ENCODE data around the gene KIF1A.

KIF1A gene

GRCh38 chr2:240819858-240820606 is at the start of gene KIF1A:
Gene KIF1A, minus strand, starts transcription at chr2:240820219. Its CDS starts 22,467 bp downstream, at chr2:240797752.
- DNase-seq (ENCODE audit: low spot score in 2 of 2): no peak
- Mint-ChIP-seq H3K27ac (no peak within 1 kb of the TSS), H3K36me3 (peaks cover 3% of the 10 kb centered on the region), H3K9me3 (peaks cover 2% of the 10 kb centered on the region), H3K4me1 (peaks cover 2% of the 10 kb centered on the region), H3K27me3 (peaks cover 34% of the 10 kb centered on the region), H3K4me3 (peak within 1 kb of the TSS; percentile 51)
- ATAC-seq (ENCODE audit: low read depth): peak; percentile 17

GRCh38 chr2:240869109-240869955 is 49.3 kb upstream of the KIF1A start:
- H3K9me3 Mint-ChIP-seq: no peaks in the 10 kb centered on the region
- DNase-seq (ENCODE audit: low spot score in 2 of 2) (no peak), ATAC-seq (ENCODE audit: low read depth) (no peak)
- H3K4me1 Mint-ChIP-seq: no peaks in the 10 kb centered on the region
- peaks cover 6% of the 10 kb centered on the region for H3K27me3 Mint-ChIP-seq
- no peaks in the 10 kb centered on the region for H3K36me3 Mint-ChIP-seq
- no peak overlapping the region for H3K27ac Mint-ChIP-seq
- no peak overlapping the region for H3K4me3 Mint-ChIP-seq

GRCh38 chr2:240868286-240869108 is 48.5 kb upstream of the KIF1A start, which contains the start of gene AGXT:
Gene AGXT, plus strand, starts transcription at chr2:240868824. Its CDS starts 42 bp downstream, at chr2:240868866.
- no peak within 1 kb of the TSS for H3K4me3 Mint-ChIP-seq
- no peak within 1 kb of the TSS for H3K27ac Mint-ChIP-seq
- peaks cover 6% of the 10 kb centered on the region for H3K27me3 Mint-ChIP-seq
- ATAC-seq (ENCODE audit: low read depth) (no peak), DNase-seq (ENCODE audit: low spot score in 2 of 2) (no peak)
- no peaks in the 10 kb centered on the region for H3K4me1 Mint-ChIP-seq
- H3K9me3 Mint-ChIP-seq: no peaks in the 10 kb centered on the region
- H3K36me3 Mint-ChIP-seq: no peaks in the 10 kb centered on the region

- DNase-seq (ENCODE audit: low spot score in 2 of 2): no peak
- Mint-ChIP-seq H3K9me3 (no peaks in the 10 kb centered on the region), H3K27ac (no peak overlapping the region), H3K27me3 (peaks cover 5% of the 10 kb centered on the region), H3K4me3 (no peak overlapping the region), H3K36me3 (no peaks in the 10 kb centered on the region), H3K4me1 (no peaks in the 10 kb centered on the region)
- no peak for ATAC-seq (ENCODE audit: low read depth)
Measured at GRCh38 chr2:240865391-240865790, 45.4 kb upstream of the KIF1A start.

- DNase-seq (ENCODE audit: low spot score in 2 of 2) (no peak), ATAC-seq (ENCODE audit: low read depth) (no peak)
- no peaks in the 10 kb centered on the region for H3K36me3 Mint-ChIP-seq
- no peaks in the 10 kb centered on the region for H3K9me3 Mint-ChIP-seq
- peaks cover 7% of the 10 kb centered on the region for H3K27me3 Mint-ChIP-seq
- H3K27ac Mint-ChIP-seq: no peak overlapping the region
- no peak overlapping the region for H3K4me3 Mint-ChIP-seq
- no peaks in the 10 kb centered on the region for H3K4me1 Mint-ChIP-seq
Measured at GRCh38 chr2:240864475-240864874, 44.5 kb upstream of the KIF1A start.

- no peak overlapping the region for H3K4me3 Mint-ChIP-seq
- H3K27ac Mint-ChIP-seq: no peak overlapping the region
- no peak for ATAC-seq (ENCODE audit: low read depth)
Measured at GRCh38 chr2:240861547-240861946, 41.5 kb upstream of the KIF1A start.

GRCh38 chr2:240858871-240859270 is 38.9 kb upstream of the KIF1A start:
- H3K36me3 Mint-ChIP-seq: peaks cover 3% of the 10 kb centered on the region
- H3K4me1 Mint-ChIP-seq: no peaks in the 10 kb centered on the region
- H3K4me3 Mint-ChIP-seq: no peak overlapping the region
- ATAC-seq (ENCODE audit: low read depth): no peak
- no peak overlapping the region for H3K27ac Mint-ChIP-seq
- peaks cover 8% of the 10 kb centered on the region for H3K27me3 Mint-ChIP-seq
- peaks cover 3% of the 10 kb centered on the region for H3K9me3 Mint-ChIP-seq
- DNase-seq (ENCODE audit: low spot score in 2 of 2): no peak

More at GRCh38 chr2:240861547-240861946, 41.5 kb upstream of the KIF1A start:
- DNase-seq (ENCODE audit: low spot score in 2 of 2): no peak
- H3K9me3 Mint-ChIP-seq: no peaks in the 10 kb centered on the region
- H3K4me1 Mint-ChIP-seq: no peaks in the 10 kb centered on the region
- H3K36me3 Mint-ChIP-seq: no peaks in the 10 kb centered on the region
- peaks cover 11% of the 10 kb centered on the region for H3K27me3 Mint-ChIP-seq

- no peak for ATAC-seq (ENCODE audit: low read depth)
- peaks cover 3% of the 10 kb centered on the region for H3K36me3 Mint-ChIP-seq
- peaks cover 3% of the 10 kb centered on the region for H3K9me3 Mint-ChIP-seq
- peaks cover 8% of the 10 kb centered on the region for H3K27me3 Mint-ChIP-seq
- no peak overlapping the region for H3K27ac Mint-ChIP-seq
- DNase-seq (ENCODE audit: low spot score in 2 of 2): no peak
- H3K4me1 Mint-ChIP-seq: no peaks in the 10 kb centered on the region
- H3K4me3 Mint-ChIP-seq: no peak overlapping the region
Measured at GRCh38 chr2:240858321-240858720, 38.3 kb upstream of the KIF1A start.

- peaks cover 8% of the 10 kb centered on the region for H3K27me3 Mint-ChIP-seq
- H3K36me3 Mint-ChIP-seq: peaks cover 3% of the 10 kb centered on the region
- no peak overlapping the region for H3K4me3 Mint-ChIP-seq
- H3K9me3 Mint-ChIP-seq: peaks cover 3% of the 10 kb centered on the region
- ATAC-seq (ENCODE audit: low read depth) (no peak), DNase-seq (ENCODE audit: low spot score in 2 of 2) (no peak)
- H3K27ac Mint-ChIP-seq: no peak overlapping the region
- no peaks in the 10 kb centered on the region for H3K4me1 Mint-ChIP-seq
Measured at GRCh38 chr2:240857039-240858008, 37.3 kb upstream of the KIF1A start.

GRCh38 chr2:240856151-240856980 is 36.3 kb upstream of the KIF1A start:
- ATAC-seq (ENCODE audit: low read depth) (no peak), DNase-seq (ENCODE audit: low spot score in 2 of 2) (no peak)
- H3K27ac Mint-ChIP-seq: no peak overlapping the region
- H3K27me3 Mint-ChIP-seq: peaks cover 8% of the 10 kb centered on the region
- H3K36me3 Mint-ChIP-seq: peaks cover 3% of the 10 kb centered on the region
- peaks cover 3% of the 10 kb centered on the region for H3K9me3 Mint-ChIP-seq
- no peaks in the 10 kb centered on the region for H3K4me1 Mint-ChIP-seq
- H3K4me3 Mint-ChIP-seq: no peak overlapping the region

GRCh38 chr2:240855670-240856069 is 35.7 kb upstream of the KIF1A start:
- ATAC-seq (ENCODE audit: low read depth): no peak
- Mint-ChIP-seq H3K4me3 (no peak overlapping the region), H3K27me3 (peaks cover 8% of the 10 kb centered on the region), H3K4me1 (no peaks in the 10 kb centered on the region), H3K36me3 (peaks cover 3% of the 10 kb centered on the region), H3K9me3 (peaks cover 3% of the 10 kb centered on the region), H3K27ac (no peak overlapping the region)
- no peak for DNase-seq (ENCODE audit: low spot score in 2 of 2)

- H3K4me1 Mint-ChIP-seq: no peaks in the 10 kb centered on the region
- no peak overlapping the region for H3K4me3 Mint-ChIP-seq
- H3K36me3 Mint-ChIP-seq: peaks cover 3% of the 10 kb centered on the region
- no peak for ATAC-seq (ENCODE audit: low read depth)
- no peak for DNase-seq (ENCODE audit: low spot score in 2 of 2)
- no peak overlapping the region for H3K27ac Mint-ChIP-seq
- H3K9me3 Mint-ChIP-seq: peaks cover 5% of the 10 kb centered on the region
- H3K27me3 Mint-ChIP-seq: peaks cover 7% of the 10 kb centered on the region
Measured at GRCh38 chr2:240852671-240853314, 32.8 kb upstream of the KIF1A start.
